CD8-positive, alpha-beta memory T cell (primary cell): ENCODE measurements around the gene ZNF682. TPM values are rescaled to one million over a fixed set of nuclear protein-coding genes. Genes with fewer than 3 reads are reported as not detected.
"Not testable (repeated sequence)": the region's sequence is repeated elsewhere in the genome, so short reads cannot be mapped to it uniquely, and the experiment has no call there.

Experiments used
- CTCF ChIA-PET: fragments of 350-600 bp; sonication (Branson Sonifier 250); formaldehyde crosslinking; loops from one replicate; lab custom pipeline; 2021; ENCODE audit warnings: antibody characterized with exemption; lab: Charles Lee
- POLR2A ChIA-PET: fragments of 350-600 bp; sonication (Branson Sonifier 250); formaldehyde crosslinking; loops from one replicate; lab custom pipeline; 2021; ENCODE audit warnings: antibody characterized with exemption; lab: Charles Lee
- DNase-seq, 5 donors: peaks; one replicate each; pipeline versions ENCODE4 v3.0.0 to v3.0.0-alpha.2; 2020 to 2022; ENCODE audit warnings: mixed read lengths in 1 of 5
- H3K27ac ChIP-seq: one replicate; pipeline ENCODE4 v1.7.0; 2013; ENCODE audit warnings: low read depth, mild to moderate bottlenecking, low read length, moderate library complexity
- H3K27me3 ChIP-seq: 2 replicates; pipeline ENCODE4 v1.7.0; 2013; ENCODE audit warnings: low read length, mild to moderate bottlenecking; ENCODE audit not compliant: insufficient read depth, poor library complexity, severe bottlenecking
- H3K36me3 ChIP-seq: 2 replicates; pipeline ENCODE4 v1.7.0; 2013; ENCODE audit warnings: mild to moderate bottlenecking, low read length, moderate library complexity; ENCODE audit not compliant: insufficient read depth
- H3K4me1 ChIP-seq: 2 replicates; pipeline ENCODE4 v1.7.0; 2013; ENCODE audit warnings: mild to moderate bottlenecking, low read length, moderate library complexity; ENCODE audit not compliant: insufficient read depth
- H3K4me3 ChIP-seq: 2 replicates; pipeline ENCODE4 v1.7.0; 2013; ENCODE audit warnings: mild to moderate bottlenecking, low read length
- H3K9me3 ChIP-seq: 2 replicates; pipeline ENCODE4 v1.7.0; 2013; ENCODE audit warnings: mild to moderate bottlenecking, low read length
- H3K27ac Mint-ChIP-seq, 8 donors: one replicate each; pipeline ENCODE4 v1.8.0; 2020 to 2021; ENCODE audit warnings: mixed read lengths in 8 of 8, mild to moderate bottlenecking in 6 of 8, inconsistent platforms in 3 of 8, moderate library complexity in 3 of 8
- H3K27me3 Mint-ChIP-seq, 2 donors: one replicate each; pipeline ENCODE4 v1.8.0; 2020 to 2021; ENCODE audit warnings: mixed read lengths in 2 of 2, mild to moderate bottlenecking in 1 of 2, moderate library complexity in 1 of 2
- H3K36me3 Mint-ChIP-seq, 3 donors: one replicate each; pipeline ENCODE4 v1.8.0; 2020 to 2021; ENCODE audit warnings: mixed read lengths in 3 of 3, inconsistent platforms in 1 of 3, mild to moderate bottlenecking in 1 of 3
- H3K4me1 Mint-ChIP-seq, 3 donors: one replicate each; pipeline ENCODE4 v1.8.0; 2020 to 2021; ENCODE audit warnings: mixed read lengths in 3 of 3, inconsistent platforms in 1 of 3, mild to moderate bottlenecking in 1 of 3
- H3K4me3 Mint-ChIP-seq, 7 donors: one replicate each; pipeline ENCODE4 v1.8.0; 2020 to 2021; ENCODE audit warnings: mixed read lengths in 7 of 7, mild to moderate bottlenecking in 6 of 7, moderate library complexity in 4 of 7, inconsistent platforms in 2 of 7
- H3K9me3 Mint-ChIP-seq, 5 donors: one replicate each; pipeline ENCODE4 v1.8.0; 2020 to 2022; ENCODE audit warnings: mixed read lengths in 5 of 5, mild to moderate bottlenecking in 3 of 5, moderate library complexity in 2 of 5, inconsistent platforms in 1 of 5
- polyA plus RNA-seq: library from polyadenylated mRNA; unstranded; fragments of 300-500 nt; fragmentation: Illumina TruSeq; gene quantifications from one replicate; pipeline ENCODE4 v1.2.3, GENCODE V29; 2021
- total RNA-seq, 2 experiments: library from RNA; stranded (reverse); gene quantifications; one replicate each; pipeline ENCODE4 v1.2.3, GENCODE V29; 2021

Gene ZNF682
- total and polyA plus RNA-seq, 3 experiments from 2014 or later, result 4.5 to 10.3 (median 9.6) TPM

GRCh38 chr19:20072936-20073335 lies 33.6 kb upstream of the ZNF682 start:
- Histone ChIP-seq H3K27me3 (peaks cover 2% of the 10 kb centered on the region), H3K4me3 (no peak overlapping the region), H3K27ac (no peak overlapping the region), H3K36me3 (no peaks in the 10 kb centered on the region), H3K9me3 (no peaks in the 10 kb centered on the region), H3K4me1 (peaks cover 1% of the 10 kb centered on the region)
- Mint-ChIP-seq H3K4me3 (no peak overlapping the region), H3K27ac (no peak overlapping the region), H3K4me1 (peaks cover 4 to 5% (median 5%) of the 10 kb centered on the region in 3 donors), H3K27me3 (peaks cover 0 to 9% of the 10 kb centered on the region in 2 donors), H3K36me3 (peaks cover 0 to 7% (median 2%) of the 10 kb centered on the region in 3 donors), H3K9me3 (peaks cover 0 to 2% (median 0%) of the 10 kb centered on the region in 5 donors)
- DNase-seq, result no peak
- CTCF ChIA-PET, result no interaction called here
- POLR2A ChIA-PET, result no interaction called here

DNA sequence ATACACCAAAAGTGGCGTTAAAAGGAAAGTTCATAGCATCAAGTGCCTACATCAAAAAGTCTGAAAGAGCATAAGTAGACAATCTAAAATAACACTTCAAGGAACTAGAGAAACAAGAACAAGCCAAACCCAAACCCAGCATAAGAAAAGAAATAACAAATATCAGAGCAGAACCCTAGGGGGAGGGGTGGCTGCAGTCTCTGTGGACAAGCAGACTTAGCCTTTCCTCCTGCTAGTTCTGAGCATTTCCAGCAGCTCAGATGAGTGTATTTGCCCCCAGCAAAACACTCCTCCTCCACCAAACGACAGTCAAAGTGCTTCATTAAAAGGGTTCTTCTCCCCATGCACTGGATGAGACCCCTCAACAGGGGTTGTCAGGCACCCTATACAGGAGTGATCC lies 31.4 kb upstream of the ZNF682 start:
- Mint-ChIP-seq H3K27me3 (peaks cover 2 to 26% of the 10 kb centered on the region in 2 donors), H3K36me3 (peaks cover 0 to 11% (median 0%) of the 10 kb centered on the region in 3 donors), H3K4me1 (no peaks in the 10 kb centered on the region), H3K4me3 (no peak overlapping the region), H3K9me3 (peaks cover 0 to 2% (median 0%) of the 10 kb centered on the region in 5 donors), H3K27ac (no peak overlapping the region)
- no peaks in the 10 kb centered on the region for H3K36me3 ChIP-seq
- peaks cover 7% of the 10 kb centered on the region for H3K27me3 ChIP-seq
- POLR2A ChIA-PET, result no interaction called here
- H3K4me3 ChIP-seq, result no peak overlapping the region
- CTCF ChIA-PET, result no interaction called here
- no peak overlapping the region for H3K27ac ChIP-seq
- H3K9me3 ChIP-seq, result no peaks in the 10 kb centered on the region
- H3K4me1 ChIP-seq, result no peaks in the 10 kb centered on the region
- DNase-seq, result no peak

GRCh38 chr19:20068559-20068958 lies 29.3 kb upstream of the ZNF682 start:
- H3K27ac ChIP-seq, H3K27me3 ChIP-seq, H3K27ac Mint-ChIP-seq, H3K36me3 ChIP-seq, H3K4me3 Mint-ChIP-seq, H3K9me3 Mint-ChIP-seq, H3K4me1 ChIP-seq, DNase-seq, H3K4me1 Mint-ChIP-seq, POLR2A ChIA-PET, H3K9me3 ChIP-seq, H3K4me3 ChIP-seq: not testable (repeated sequence)
- peaks cover 2 to 26% of the 10 kb centered on the region in 2 donors for H3K27me3 Mint-ChIP-seq
- CTCF ChIA-PET, result interaction anchor here (0.7 to 1.0 kb wide), 2 partner anchors 16 to 469 kb away, joined by 3 read pairs; no protein-coding TSS in a partner anchor
- peaks cover 0 to 11% (median 0%) of the 10 kb centered on the region in 3 donors for H3K36me3 Mint-ChIP-seq

DNA sequence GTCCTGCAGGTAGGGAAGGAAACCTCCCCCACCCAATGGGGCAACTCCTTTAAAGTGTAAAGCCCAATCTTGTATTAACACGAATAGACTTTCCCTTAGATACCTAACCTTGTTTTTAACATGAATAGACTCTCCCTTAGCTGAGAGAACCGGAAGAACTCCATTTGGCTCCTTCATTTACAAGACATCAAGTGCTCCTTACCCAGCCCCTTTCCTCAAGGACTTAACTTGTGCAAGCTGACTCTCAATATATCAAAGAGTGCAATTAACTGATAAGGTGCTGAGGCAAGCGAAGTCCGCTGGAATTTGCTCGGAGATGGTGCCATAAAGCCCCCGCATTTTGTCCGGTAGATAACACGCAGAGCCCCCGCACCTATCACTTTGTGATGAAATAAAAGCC lies 28.6 kb upstream of the ZNF682 start:
- Mint-ChIP-seq H3K4me3 (no peak overlapping the region), H3K9me3 (peaks cover 0 to 2% (median 0%) of the 10 kb centered on the region in 5 donors), H3K27me3 (peaks cover 2 to 26% of the 10 kb centered on the region in 2 donors), H3K27ac (no peak overlapping the region), H3K4me1 (no peaks in the 10 kb centered on the region), H3K36me3 (peaks cover 0 to 11% (median 0%) of the 10 kb centered on the region in 3 donors)
- DNase-seq, result no peak
- Histone ChIP-seq H3K27ac (no peak overlapping the region), H3K4me3 (no peak overlapping the region), H3K9me3 (no peaks in the 10 kb centered on the region), H3K27me3 (peaks cover 7% of the 10 kb centered on the region), H3K36me3 (no peaks in the 10 kb centered on the region), H3K4me1 (no peaks in the 10 kb centered on the region)
- ChIA-PET POLR2A (no interaction called here), CTCF (interaction anchor here (1.0 kb wide), 1 partner anchor 15 kb away, joined by 3 read pairs; no protein-coding TSS in a partner anchor)

DNA sequence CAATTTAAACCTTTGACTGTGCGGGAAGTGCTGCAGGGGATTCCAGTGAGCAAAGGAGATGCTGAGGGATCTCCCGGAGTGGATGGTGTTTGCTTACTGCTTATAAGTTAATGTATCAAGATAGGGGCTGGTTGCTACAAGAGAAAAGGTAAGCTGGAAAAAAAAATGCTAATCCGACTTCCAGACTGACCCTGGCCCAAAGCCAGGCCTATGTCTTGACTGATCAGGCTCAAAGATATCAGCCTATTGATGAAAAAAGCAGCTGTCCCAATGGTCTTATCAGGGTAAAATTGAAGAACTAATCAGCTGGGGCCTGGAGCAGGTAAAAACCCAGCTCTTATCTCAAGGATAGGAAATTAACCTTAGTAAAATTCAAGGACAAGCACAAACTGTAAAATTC lies 27.6 kb upstream of the ZNF682 start:
- Histone ChIP-seq H3K27ac (no peak overlapping the region), H3K9me3 (no peaks in the 10 kb centered on the region), H3K4me1 (no peaks in the 10 kb centered on the region), H3K27me3 (peaks cover 7% of the 10 kb centered on the region), H3K4me3 (no peak overlapping the region), H3K36me3 (no peaks in the 10 kb centered on the region)
- no peak overlapping the region for H3K4me3 Mint-ChIP-seq
- H3K36me3 Mint-ChIP-seq, result peaks cover 0 to 11% (median 0%) of the 10 kb centered on the region in 3 donors
- no peak overlapping the region for H3K27ac Mint-ChIP-seq
- peaks cover 2 to 26% of the 10 kb centered on the region in 2 donors for H3K27me3 Mint-ChIP-seq
- POLR2A ChIA-PET, result no interaction called here
- DNase-seq, result no peak
- CTCF ChIA-PET, result no interaction called here
- H3K4me1 Mint-ChIP-seq, result no peaks in the 10 kb centered on the region
- peaks cover 0 to 2% (median 0%) of the 10 kb centered on the region in 5 donors for H3K9me3 Mint-ChIP-seq

DNA sequence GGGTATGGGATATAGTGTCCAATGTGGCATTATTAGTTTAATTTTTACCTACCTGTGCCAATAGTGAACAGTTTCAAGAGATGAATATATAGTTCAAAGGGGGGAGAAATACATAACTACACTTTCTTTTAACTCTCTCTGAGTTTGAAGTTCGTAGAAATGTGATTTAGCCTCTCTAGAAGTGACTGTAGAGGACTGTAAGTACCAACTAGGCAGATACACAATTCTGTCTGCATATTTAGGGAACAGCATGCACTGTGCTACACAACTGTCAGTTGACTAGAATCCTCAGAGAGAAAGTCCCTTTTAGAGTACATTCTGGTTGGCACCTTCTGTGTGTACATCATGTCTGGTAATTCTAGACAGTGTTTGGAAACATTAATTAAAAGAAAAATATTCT lies 21.0 kb upstream of the ZNF682 start:
- Histone ChIP-seq H3K4me3 (no peak overlapping the region), H3K27ac (no peak overlapping the region), H3K9me3 (no peaks in the 10 kb centered on the region), H3K4me1 (no peaks in the 10 kb centered on the region), H3K36me3 (no peaks in the 10 kb centered on the region), H3K27me3 (no peaks in the 10 kb centered on the region)
- H3K4me3 Mint-ChIP-seq, result no peak overlapping the region
- H3K9me3 Mint-ChIP-seq, result no peaks in the 10 kb centered on the region
- DNase-seq, result no peak
- H3K4me1 Mint-ChIP-seq, result no peaks in the 10 kb centered on the region
- no peak overlapping the region for H3K27ac Mint-ChIP-seq
- peaks cover 6 to 27% of the 10 kb centered on the region in 2 donors for H3K27me3 Mint-ChIP-seq
- POLR2A ChIA-PET, result no interaction called here
- CTCF ChIA-PET, result no interaction called here
- no peaks in the 10 kb centered on the region for H3K36me3 Mint-ChIP-seq

DNA sequence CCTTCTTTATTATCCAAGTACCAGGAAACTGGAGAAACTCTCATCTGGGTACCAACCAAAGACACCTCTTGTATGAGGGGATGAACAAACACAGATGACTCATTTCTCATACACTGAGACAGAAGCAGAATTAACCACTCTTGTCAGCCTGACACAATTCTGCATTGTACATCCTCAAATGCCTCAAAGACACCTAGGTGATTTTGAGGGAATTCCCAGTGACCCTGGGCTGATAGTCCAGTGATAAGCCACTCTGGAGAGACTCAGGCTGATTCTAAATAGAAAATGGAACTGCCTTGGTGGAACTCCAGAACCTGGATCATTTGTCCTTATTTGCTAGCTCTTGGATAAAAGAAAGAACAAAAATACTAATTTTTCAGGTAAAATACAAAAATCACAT lies 19.4 kb upstream of the ZNF682 start:
- H3K9me3 Mint-ChIP-seq, H3K36me3 ChIP-seq, H3K27ac Mint-ChIP-seq, H3K9me3 ChIP-seq, H3K36me3 Mint-ChIP-seq, H3K4me3 Mint-ChIP-seq, H3K4me1 ChIP-seq, CTCF ChIA-PET, H3K27me3 ChIP-seq, H3K27ac ChIP-seq, DNase-seq, H3K4me1 Mint-ChIP-seq, H3K4me3 ChIP-seq, POLR2A ChIA-PET: not testable (repeated sequence)
- peaks cover 6 to 27% of the 10 kb centered on the region in 2 donors for H3K27me3 Mint-ChIP-seq

DNA sequence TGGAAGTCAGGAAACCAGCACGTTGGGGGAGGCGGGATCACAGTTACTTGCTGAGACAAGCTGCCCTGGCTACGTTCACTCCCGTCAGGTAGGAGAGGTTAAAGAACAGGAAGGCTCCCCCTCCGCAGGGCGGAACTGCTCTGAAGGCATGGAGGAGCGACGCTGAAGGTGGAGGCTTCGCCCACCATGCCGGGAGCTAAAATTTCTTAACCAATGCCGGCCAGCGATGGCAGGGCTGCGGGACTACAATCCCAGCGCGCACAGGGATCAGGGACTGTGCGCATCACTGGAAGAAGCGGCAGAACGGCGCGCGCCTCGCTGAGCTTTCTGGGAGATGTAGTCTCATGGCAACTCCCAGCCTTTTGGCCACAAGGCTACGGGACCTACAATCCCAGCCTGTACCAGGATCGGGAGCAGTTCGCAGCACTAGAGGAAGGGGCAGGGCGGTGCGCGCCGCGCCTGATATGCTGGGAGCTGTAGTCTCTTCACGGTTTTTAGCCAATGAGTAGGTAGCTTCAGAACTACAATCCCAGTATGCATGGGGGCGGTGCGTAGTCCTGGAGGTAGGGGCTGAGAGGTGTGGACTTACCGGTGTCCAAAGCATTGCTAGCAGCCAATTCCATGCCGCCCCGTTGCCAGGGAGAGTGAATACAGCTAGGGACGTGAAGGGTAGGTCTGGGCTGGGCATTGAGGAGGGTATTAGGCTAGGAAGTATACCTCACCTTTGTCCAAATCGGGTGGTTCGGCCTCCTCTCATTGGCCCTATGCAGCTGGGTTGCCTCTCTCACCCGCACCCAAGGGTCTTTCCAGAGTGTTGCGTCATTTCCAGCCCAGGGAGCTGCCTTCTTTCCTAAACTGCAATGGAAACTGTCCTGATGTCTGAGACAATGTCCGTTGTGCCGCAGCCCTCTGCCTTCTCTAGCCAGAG lies 12.8 kb upstream of the ZNF682 start:
- no peaks in the 10 kb centered on the region for H3K9me3 ChIP-seq
- POLR2A ChIA-PET, result interaction anchor here (1.2 to 1.9 kb wide), 4 partner anchors 13 to 230 kb away, joined by 3 to 20 read pairs (median 10); partner anchors contain the start of genes ZNF486, ZNF506, ZNF682 and ZNF90
- Mint-ChIP-seq H3K9me3 (no peaks in the 10 kb centered on the region), H3K27ac (peak overlapping the region; percentile 62 to 96 (median 94)), H3K36me3 (peaks cover 0 to 8% (median 0%) of the 10 kb centered on the region in 3 donors), H3K4me3 (peak overlapping the region; percentile 98 to 100 (median 99)), H3K4me1 (peaks cover 13 to 18% (median 15%) of the 10 kb centered on the region in 3 donors), H3K27me3 (peaks cover 6 to 8% of the 10 kb centered on the region in 2 donors)
- CTCF ChIA-PET, result interaction anchor here (0.9 to 1.1 kb wide), 3 partner anchors 16 to 185 kb away, joined by 3 to 4 read pairs (median 3); partner anchors contain the start of gene ZNF90
- no peaks in the 10 kb centered on the region for H3K27me3 ChIP-seq
- H3K27ac ChIP-seq, result peak overlapping the region; percentile 17
- H3K4me1 ChIP-seq, result peaks cover 8% of the 10 kb centered on the region
- H3K36me3 ChIP-seq, result no peaks in the 10 kb centered on the region
- peak; percentile 24 to 70 (median 43) for DNase-seq
- peak overlapping the region; percentile 80 for H3K4me3 ChIP-seq
